Common myeloid progenitor, CD34-positive (primary cell): Measurements from ENCODE around the gene COPB1.

Experiments
- CTCF ChIA-PET: fragments of 350-600 bp; sonication (Branson Sonifier 250); formaldehyde crosslinking; loops from one replicate; lab custom pipeline; 2021; ENCODE audit warnings: antibody characterized with exemption; lab: Charles Lee
- POLR2A ChIA-PET: fragments of 350-600 bp; sonication (Branson Sonifier 250); formaldehyde crosslinking; loops from one replicate; lab custom pipeline; 2021; ENCODE audit warnings: antibody characterized with exemption; lab: Charles Lee
- DNase-seq, 3 donors: peaks; one replicate each; pipeline versions ENCODE4 v3.0.0 to v3.0.0-alpha.2; 2013
- H3K27ac ChIP-seq, 2 experiments: 1 replicate in 1 of 2; 2 replicates in 1 of 2; pipeline ENCODE4 v1.7.0; 2013; ENCODE audit warnings: inconsistent platforms in 2 of 2, low read length in 2 of 2, mild to moderate bottlenecking in 2 of 2, low read depth in 1 of 2, moderate library complexity in 1 of 2; ENCODE audit not compliant: severe bottlenecking in 2 of 2, insufficient read depth in 1 of 2, poor library complexity in 1 of 2
- H3K27me3 ChIP-seq, 5 experiments: replicated peaks in 2 of 5; 1 replicate in 3 of 5; 2 replicates in 2 of 5; pipeline versions ENCODE4 v1.6.1 to v1.7.0; 2013; ENCODE audit warnings: low read length in 4 of 5, mild to moderate bottlenecking in 2 of 5, moderate library complexity in 2 of 5, inconsistent platforms in 1 of 5; ENCODE audit not compliant: insufficient read depth in 5 of 5, control insufficient read depth in 4 of 5
- H3K36me3 ChIP-seq, 4 experiments: 1 replicate in 2 of 4; 2 replicates in 2 of 4; pipeline versions ENCODE4 v1.6.1 to v1.7.0; 2013; ENCODE audit warnings: low read length in 3 of 4, control low read depth in 1 of 4, mild to moderate bottlenecking in 1 of 4; ENCODE audit not compliant: control insufficient read depth in 4 of 4, insufficient read depth in 4 of 4
- H3K4me1 ChIP-seq, 4 experiments: 1 replicate in 3 of 4; 2 replicates in 1 of 4; pipeline versions ENCODE4 v1.6.1 to v1.7.1; 2013; ENCODE audit warnings: low read length in 3 of 4, mild to moderate bottlenecking in 3 of 4, control low read depth in 1 of 4, inconsistent platforms in 1 of 4, moderate library complexity in 1 of 4; ENCODE audit not compliant: control insufficient read depth in 4 of 4, insufficient read depth in 4 of 4; ENCODE audit errors: control extremely low read depth in 1 of 4
- H3K4me3 ChIP-seq, 7 experiments: 1 replicate in 4 of 7; 2 replicates in 3 of 7; pipeline versions ENCODE4 v1.5.1 to v1.7.0; 2013; ENCODE audit warnings: mild to moderate bottlenecking in 7 of 7, low read length in 6 of 7, moderate library complexity in 6 of 7, inconsistent platforms in 2 of 7, low read depth in 2 of 7, control low read depth in 1 of 7; ENCODE audit not compliant: insufficient read depth in 4 of 7, control insufficient read depth in 1 of 7; ENCODE audit errors: extremely low read depth in 1 of 7
- H3K9me3 ChIP-seq, 5 experiments: 1 replicate in 4 of 5; 2 replicates in 1 of 5; pipeline versions ENCODE4 v1.6.1 to v1.7.1; 2013; ENCODE audit warnings: low read length in 4 of 5, mild to moderate bottlenecking in 2 of 5, inconsistent platforms in 1 of 5, low read depth in 1 of 5, moderate library complexity in 1 of 5; ENCODE audit not compliant: control insufficient read depth in 4 of 5, insufficient read depth in 2 of 5; ENCODE audit errors: control extremely low read depth in 1 of 5
- WGBS: methylation state at CpG from one replicate; pipeline ENCODE4 v1.1.5; 2013; ENCODE audit not compliant: insufficient coverage; 5-methylcytosine and 5-hydroxymethylcytosine counted together

Gene COPB1

DNA sequence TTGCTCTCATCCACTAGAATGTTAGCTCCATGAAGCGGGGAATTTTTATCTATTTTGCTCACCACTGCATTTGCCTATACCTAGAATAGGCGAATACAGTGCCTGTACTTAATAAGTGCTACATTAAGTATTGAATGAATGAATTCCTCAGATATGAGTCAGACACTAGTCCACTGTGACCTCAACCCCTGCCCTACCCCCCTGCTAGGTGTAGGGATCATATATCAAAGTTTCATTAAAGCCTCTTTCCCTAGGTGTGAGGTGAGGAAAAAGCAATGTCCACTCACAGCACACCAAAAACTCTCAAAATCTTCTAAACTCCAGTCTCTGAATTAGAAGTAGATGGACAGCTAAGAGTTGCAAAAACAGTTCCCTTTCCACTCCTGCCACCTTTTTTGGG, 30.3 kb upstream of the COPB1 start:
- peaks cover 0 to 3% (median 0%) of the 10 kb centered on the region in 5 experiments for H3K27me3 ChIP-seq
- no peaks in the 10 kb centered on the region for H3K9me3 ChIP-seq
- no peak overlapping the region for H3K27ac ChIP-seq
- H3K4me3 ChIP-seq, result no peak overlapping the region
- WGBS, result no CpG with 5 or more reads among the region's 2 CpGs
- H3K36me3 ChIP-seq, result no peaks in the 10 kb centered on the region
- CTCF ChIA-PET, result interaction anchor here (0.7 to 1.0 kb wide), 6 partner anchors 8 to 377 kb away, joined by 3 to 4 read pairs (median 3); no protein-coding TSS in a partner anchor
- no peak for DNase-seq
- POLR2A ChIA-PET, result no interaction called here
- peaks cover 0 to 13% (median 8%) of the 10 kb centered on the region in 4 experiments for H3K4me1 ChIP-seq

GRCh38 chr11:14529321-14529720, 29.7 kb upstream of the COPB1 start:
- H3K27ac ChIP-seq, result no peak overlapping the region
- peak; percentile 14 to 58 (median 53) for DNase-seq
- ChIA-PET POLR2A (no interaction called here), CTCF (interaction anchor here (0.7 to 1.0 kb wide), 5 partner anchors 9 to 364 kb away, joined by 3 to 4 read pairs (median 3); no protein-coding TSS in a partner anchor)
- H3K36me3 ChIP-seq, result no peaks in the 10 kb centered on the region
- H3K27me3 ChIP-seq, result peaks cover 0 to 3% (median 0%) of the 10 kb centered on the region in 5 experiments
- peaks cover 0 to 13% (median 8%) of the 10 kb centered on the region in 4 experiments for H3K4me1 ChIP-seq
- no peaks in the 10 kb centered on the region for H3K9me3 ChIP-seq
- WGBS, result 0% methylated on average over 1 of the region's 3 CpGs
- H3K4me3 ChIP-seq, result no peak overlapping the region

DNA sequence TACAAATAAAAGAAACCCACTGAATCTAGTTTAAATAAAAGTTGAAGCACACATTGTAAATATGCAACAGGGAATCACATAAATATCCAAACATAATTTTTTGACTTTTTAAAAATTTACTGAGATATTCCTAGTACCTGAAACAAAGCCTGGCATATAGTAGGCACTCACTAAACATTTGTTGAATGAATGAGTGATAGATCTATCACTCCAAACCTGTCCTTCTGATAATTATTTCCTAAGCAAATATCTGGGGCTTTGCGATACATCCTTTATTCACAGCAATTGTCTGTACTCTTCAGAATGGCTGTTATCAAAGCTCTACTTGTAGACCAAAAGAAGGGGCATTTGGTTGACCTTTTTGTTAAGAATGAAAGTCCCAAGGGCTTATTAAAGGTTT, 23.2 kb upstream of the COPB1 start:
- Histone ChIP-seq H3K36me3 (peaks cover 2 to 5% (median 4%) of the 10 kb centered on the region in 4 experiments), H3K9me3 (no peaks in the 10 kb centered on the region), H3K27me3 (no peaks in the 10 kb centered on the region), H3K4me1 (peaks cover 9 to 20% (median 16%) of the 10 kb centered on the region in 4 experiments), H3K4me3 (no peak overlapping the region), H3K27ac (no peak overlapping the region)
- no peak for DNase-seq
- no CpG with 5 or more reads among the region's 1 CpG for WGBS
- CTCF ChIA-PET, result interaction anchor here (1.1 kb wide), 1 partner anchor 11 kb away, joined by 3 read pairs; no protein-coding TSS in a partner anchor
- POLR2A ChIA-PET, result interaction anchor here (0.7 kb wide), 1 partner anchor 30 kb away, joined by 5 read pairs; no protein-coding TSS in a partner anchor

GRCh38 chr11:14522245-14522644, 22.6 kb upstream of the COPB1 start:
- Histone ChIP-seq H3K27me3 (no peaks in the 10 kb centered on the region), H3K4me3 (no peak overlapping the region), H3K9me3 (no peaks in the 10 kb centered on the region), H3K4me1 (peaks cover 9 to 20% (median 16%) of the 10 kb centered on the region in 4 experiments), H3K36me3 (peaks cover 2 to 11% (median 6%) of the 10 kb centered on the region in 4 experiments), H3K27ac (no peak overlapping the region)
- ChIA-PET POLR2A (no interaction called here), CTCF (interaction anchor here (0.7 kb wide), 1 partner anchor 10 kb away, joined by 3 read pairs; no protein-coding TSS in a partner anchor)
- no CpG with 5 or more reads among the region's 1 CpG for WGBS
- DNase-seq, result no peak

DNA sequence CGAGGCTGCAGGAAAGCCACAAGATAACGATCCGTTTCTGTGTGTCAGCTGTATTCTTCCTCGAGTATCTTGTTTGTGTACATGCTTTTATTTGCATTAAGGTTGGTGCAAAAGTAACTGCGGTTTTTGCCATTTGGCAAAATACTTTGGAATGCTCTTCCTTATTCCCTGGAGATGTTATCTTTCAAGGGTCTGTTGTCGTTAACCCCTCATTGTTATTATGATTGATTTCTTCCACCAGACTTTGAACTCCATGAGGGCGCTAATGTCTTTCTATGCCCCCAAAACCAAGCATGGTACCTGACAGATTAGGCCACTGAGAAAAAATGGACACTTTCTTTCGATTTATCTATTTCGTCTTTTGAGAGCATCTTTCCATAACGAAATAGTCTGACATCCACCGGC, 21.1 kb upstream of the COPB1 start:
- Histone ChIP-seq H3K27me3 (no peaks in the 10 kb centered on the region), H3K27ac (peak overlapping the region; percentile 15 to 99), H3K4me1 (peaks cover 9 to 20% (median 16%) of the 10 kb centered on the region in 4 experiments), H3K9me3 (no peaks in the 10 kb centered on the region), H3K4me3 (peak overlapping the region; percentile 68 to 99 (median 96)), H3K36me3 (peaks cover 3 to 22% (median 15%) of the 10 kb centered on the region in 4 experiments)
- WGBS, result 14% methylated on average over 8 of the region's 11 CpGs
- POLR2A ChIA-PET, result interaction anchor here (0.7 to 2.2 kb wide), 3 partner anchors 9 to 22 kb away, joined by 3 to 12 read pairs (median 3); partner anchors contain the start of gene COPB1
- DNase-seq, result no peak
- CTCF ChIA-PET, result interaction anchor here (0.9 to 2.8 kb wide), 6 partner anchors 12 to 386 kb away, joined by 3 to 10 read pairs (median 4); partner anchors contain the start of gene COPB1

- WGBS, result 0% methylated on average over 41 of the region's 56 CpGs
- no peaks in the 10 kb centered on the region for H3K27me3 ChIP-seq
These were observed 20.5 kb upstream of the COPB1 start, which contains the start of gene PSMA1 for GRCh38 chr11:14519917-14520746. Gene PSMA1, minus strand, starts transcription at chr11:14520386. Its CDS starts 87 bp downstream, at chr11:14520299.

More at GRCh38 chr11:14519917-14520746, 20.5 kb upstream of the COPB1 start, which contains the start of gene PSMA1:
- ChIA-PET CTCF (interaction anchor here (0.9 to 2.8 kb wide), 6 partner anchors 13 to 387 kb away, joined by 3 to 10 read pairs (median 4); partner anchors contain the start of gene COPB1), POLR2A (interaction anchor here (0.7 to 2.2 kb wide), 3 partner anchors 8 to 21 kb away, joined by 3 to 12 read pairs (median 3); partner anchors contain the start of gene COPB1)
- Histone ChIP-seq H3K27ac (peak within 1 kb of the TSS; percentile 97 to 99), H3K36me3 (peaks cover 3 to 26% (median 17%) of the 10 kb centered on the region in 4 experiments), H3K9me3 (no peaks in the 10 kb centered on the region), H3K4me1 (peaks cover 9 to 20% (median 16%) of the 10 kb centered on the region in 4 experiments), H3K4me3 (peak within 1 kb of the TSS; percentile 68 to 99 (median 96))
- DNase-seq, result peak; percentile 95 to 98 (median 96)
